NCI-H2227 (cell line): ENCODE measurements around the gene IGFN1.

Experiments
- DNase-seq: peaks from one replicate; lab custom pipeline; 2025; ENCODE audit not compliant: unreplicated experiment; lab: John Stamatoyannopoulos, UW

The IGFN1 gene

GRCh38 chr1:201261771-201262547 is 71.3 kb downstream of the IGFN1 start:
- no peak for DNase-seq

GRCh38 chr1:201262963-201263608 is 72.5 kb downstream of the IGFN1 start:
- no peak for DNase-seq

DNA sequence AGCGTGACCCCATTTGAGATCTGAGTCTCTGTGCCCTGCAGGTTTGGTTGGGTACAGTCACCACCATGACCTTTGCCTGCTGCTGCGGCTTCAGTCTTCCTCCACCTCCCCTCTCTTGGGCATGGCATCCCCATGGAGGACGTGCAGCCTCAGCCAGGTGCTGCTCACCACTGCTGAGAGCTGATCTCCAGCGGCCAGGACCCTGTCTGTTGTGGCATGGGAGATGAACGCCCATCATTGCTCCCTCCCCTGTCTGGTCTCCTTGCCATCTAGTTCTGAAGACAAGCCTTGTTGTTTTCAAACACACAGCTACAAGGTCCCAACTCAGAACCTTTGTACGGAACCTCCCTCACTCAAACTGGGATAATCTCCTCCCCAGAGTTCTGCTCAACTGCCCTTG is 73.4 kb downstream of the IGFN1 start:
- DNase-seq = no peak

DNA sequence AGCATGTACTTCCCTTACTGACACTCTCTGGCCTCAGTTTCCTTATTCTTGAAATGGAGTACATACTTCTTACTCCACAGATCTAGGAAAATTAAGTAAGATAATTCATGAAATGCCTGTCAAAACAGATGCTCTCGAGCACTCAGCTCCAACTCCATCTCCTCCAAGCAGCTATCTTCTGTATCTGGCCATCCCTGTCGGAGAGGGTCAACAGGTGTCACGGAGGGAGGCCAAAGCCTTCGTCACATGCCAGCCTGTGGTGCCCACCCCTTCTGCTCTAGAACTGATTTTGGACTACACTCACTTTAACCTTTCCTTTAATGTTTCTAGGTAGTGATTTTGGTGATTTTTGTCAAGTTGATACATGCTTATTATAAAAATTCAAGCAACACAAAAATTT is 73.9 kb downstream of the IGFN1 start:
- DNase-seq = no peak

DNA sequence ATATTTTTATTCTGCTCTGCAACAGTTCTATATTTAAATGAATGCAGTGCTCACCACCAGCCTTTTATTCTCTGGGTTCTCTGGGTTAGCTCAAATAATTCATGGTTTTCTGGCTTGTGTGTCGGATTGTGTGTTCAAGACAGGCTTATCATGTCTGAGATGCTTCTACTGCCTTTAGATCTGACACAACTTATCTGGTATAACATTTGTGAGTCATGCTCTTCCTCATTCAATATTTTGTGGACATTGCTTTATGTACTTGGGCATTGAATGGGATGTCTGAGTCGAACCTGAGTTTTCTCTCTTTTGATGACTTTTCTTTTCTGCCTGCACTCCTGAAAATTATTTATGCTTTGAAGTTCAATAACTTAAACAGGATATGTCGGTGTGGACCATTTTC is 75.1 kb downstream of the IGFN1 start:
- no peak for DNase-seq

GRCh38 chr1:201266276-201266675 is 75.7 kb downstream of the IGFN1 start:
- no peak for DNase-seq

DNA sequence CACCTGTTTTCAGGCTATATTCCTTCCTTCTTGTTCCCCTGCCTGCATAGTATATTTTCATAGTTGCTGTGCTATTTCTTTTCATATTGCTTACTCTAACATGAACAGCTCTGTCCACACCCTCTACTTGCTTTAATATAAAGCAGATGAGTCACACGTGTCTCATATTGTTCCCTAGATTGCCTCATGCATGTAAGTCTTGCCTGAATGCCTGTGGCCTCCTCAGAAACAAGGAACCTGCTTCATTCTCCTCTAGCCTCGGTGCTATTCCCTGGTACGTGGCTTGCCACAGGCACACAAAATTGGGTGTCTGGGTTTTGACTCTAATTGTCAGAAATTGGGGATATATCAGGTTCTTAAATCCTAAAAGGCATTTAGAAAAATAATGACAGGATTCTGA is 76.2 kb downstream of the IGFN1 start:
- no peak for DNase-seq

DNA sequence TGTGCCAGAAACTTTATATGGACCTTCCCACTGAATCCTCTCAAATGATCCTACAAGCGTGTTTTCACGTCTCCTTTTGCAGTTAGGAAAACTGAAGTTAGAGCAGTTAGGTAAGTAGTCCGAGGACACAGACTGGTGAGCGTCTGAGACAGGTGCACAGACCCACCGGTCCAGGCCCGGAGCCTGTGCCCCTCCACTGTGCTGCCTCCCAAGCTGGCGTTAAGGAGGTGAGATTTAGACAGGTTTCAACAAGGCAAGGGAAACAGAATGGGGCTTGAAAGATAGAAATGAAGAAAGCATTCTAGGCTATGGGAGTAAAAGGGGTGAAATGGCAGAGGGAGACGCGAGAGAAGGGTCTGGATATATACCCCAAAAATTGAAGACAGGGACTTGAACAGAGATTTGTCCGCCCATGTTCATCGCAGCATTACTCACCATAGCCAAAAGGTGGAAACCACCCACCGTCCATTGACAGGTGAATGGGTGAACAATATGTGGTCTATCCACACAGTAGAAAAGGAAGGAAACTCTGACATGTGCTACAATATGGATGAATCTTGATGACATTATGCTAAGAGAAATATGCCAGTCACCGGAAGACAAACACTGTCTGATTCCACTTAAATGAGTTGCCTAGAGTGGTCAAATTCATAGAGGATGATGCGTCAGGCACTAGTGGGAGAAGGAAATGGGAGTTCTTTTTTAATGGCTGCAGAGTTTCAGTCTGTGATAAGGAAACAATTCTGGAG is 77.0 kb downstream of the IGFN1 start:
- DNase-seq = no peak

GRCh38 chr1:201268604-201269151 is 78.1 kb downstream of the IGFN1 start:
- DNase-seq = no peak

DNA sequence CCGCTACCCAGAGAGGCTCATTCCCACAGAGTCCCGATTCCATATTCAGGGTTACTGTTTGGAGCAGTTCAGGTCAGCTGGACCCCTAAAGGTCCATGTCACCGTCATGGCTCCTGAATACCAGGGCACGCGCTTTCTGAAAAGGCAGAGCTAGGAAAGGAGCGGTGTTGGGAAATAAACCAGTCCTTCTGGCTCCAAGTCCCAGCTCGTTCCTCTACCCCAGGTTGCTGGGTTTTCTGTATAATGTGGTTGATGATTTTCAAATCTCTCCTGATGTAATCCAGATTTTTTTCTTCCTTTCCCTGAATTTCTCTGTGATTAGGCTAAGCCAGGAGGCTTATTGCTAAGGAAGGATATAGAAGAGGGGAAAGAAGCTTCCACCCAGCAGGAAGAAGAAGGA is 78.7 kb downstream of the IGFN1 start:
- DNase-seq = no peak

DNA sequence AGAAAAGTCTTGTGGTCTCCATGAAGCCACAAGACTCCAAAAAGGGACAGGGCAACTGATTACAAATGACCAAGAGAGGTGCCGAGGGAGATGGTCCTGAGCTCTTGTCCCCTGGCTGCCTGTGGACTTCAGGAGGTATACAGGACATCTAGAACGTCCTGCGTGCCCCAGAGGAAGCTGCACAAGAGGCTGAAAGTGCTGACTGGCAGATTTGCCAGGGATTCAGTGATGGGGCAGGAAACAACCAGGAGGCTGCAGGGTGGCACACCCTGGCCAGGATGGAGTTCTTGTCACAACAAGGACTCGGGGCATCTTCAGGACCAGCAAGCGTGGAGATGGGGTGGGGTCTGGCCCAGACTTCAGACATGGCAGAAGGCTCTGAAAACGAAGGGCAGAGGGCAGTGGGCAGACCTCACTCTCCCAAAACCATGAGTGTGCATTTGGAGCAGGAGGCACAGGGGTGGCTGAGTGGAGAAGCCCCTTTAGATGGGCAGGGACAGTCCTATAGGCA is 79.3 kb downstream of the IGFN1 start:
- no peak for DNase-seq

DNA sequence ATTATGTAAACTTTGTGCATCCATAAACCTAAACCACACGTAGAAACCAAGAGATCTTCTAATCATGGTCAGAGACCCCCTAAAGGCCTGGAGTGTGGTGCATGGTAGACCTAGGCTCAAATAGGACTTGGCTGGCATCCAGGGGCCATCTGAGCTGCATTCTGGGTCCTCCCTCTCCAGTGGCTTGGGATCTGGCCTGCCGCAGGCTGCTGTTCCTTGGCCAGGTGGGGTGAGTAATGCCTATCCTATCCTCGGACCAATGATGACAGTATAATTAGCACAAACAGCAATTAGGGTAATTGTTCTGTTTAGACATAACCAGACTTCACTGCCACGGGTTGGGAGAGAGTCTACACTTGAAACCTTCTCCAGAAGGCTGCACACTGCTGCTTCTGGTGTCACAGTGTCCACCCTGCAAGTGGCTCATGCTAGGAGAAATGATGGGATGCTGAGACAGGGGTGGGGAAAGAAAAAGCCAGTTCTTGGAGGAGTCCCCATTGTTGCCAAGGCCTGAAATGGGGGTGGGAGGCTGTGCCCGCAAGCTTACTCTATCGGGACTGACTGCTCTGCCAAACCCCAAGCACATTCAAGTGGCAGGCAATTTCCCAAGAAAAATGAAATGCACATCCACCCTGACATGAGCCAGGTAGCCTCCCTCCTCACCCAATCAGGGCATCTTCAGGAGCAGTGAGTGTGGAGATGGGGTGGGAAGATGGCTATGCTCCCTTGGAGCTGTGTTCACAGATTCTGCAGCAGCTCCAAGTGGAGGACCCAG is 80.2 kb downstream of the IGFN1 start:
- DNase-seq = no peak

DNA sequence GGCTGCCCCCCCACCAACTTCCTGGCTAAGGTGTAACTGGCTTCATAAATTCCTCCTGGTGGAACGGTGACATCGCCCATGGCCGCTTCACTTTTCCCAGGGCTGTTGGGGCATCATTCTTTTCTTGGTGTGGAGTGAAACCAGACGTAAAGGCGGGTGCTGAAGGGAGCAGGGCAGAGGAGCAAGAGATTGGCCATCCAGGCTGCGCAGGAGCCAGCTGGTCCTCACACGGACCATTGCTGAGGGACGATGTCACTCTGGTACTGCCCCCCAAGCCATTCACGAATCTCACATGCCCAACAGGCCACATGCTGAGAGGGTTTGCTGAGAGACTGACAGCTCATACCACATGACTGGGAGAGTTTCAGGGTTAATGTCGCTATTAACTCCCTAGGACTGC is 82.2 kb downstream of the IGFN1 start:
- DNase-seq = no peak

- no peak for DNase-seq
Measured at GRCh38 chr1:201274616-201275252, 84.1 kb downstream of the IGFN1 start.

DNA sequence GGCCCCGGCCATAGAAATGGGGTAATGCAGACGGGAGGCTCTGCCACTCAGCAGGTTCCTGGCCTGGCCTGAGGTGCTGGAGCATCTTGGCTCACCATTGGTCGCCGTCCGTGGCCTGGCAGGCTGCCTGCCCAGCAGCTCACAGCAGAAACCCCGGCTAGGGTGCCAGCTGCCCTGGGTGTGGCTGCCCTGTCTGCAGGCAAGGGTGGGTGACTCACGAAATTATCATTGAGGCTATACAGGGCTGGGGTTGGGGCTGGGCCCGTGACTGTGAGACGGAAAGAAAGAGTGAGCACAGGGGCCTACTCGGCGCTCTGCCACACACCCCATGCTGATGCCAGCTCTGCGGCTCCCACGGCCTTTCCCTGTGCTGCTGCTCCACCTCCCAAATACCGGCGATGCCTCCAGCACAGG is 84.6 kb downstream of the IGFN1 start:
- DNase-seq = no peak

GRCh38 chr1:201276891-201277290 is 86.3 kb downstream of the IGFN1 start:
- no peak for DNase-seq

- no peak for DNase-seq
Measured at GRCh38 chr1:201277441-201277840, 86.8 kb downstream of the IGFN1 start.
